Left ventricle myocardium inferior (tissue), 1 donor: ENCODE results near the gene LYPD8. TPM values are rescaled to one million over a fixed set of nuclear protein-coding genes. Genes with fewer than 3 reads are reported as not detected.

Experiments
- DNase-seq: peaks from one replicate; pipeline ENCODE4 v3.0.0-alpha.2; 2020
- H3K27ac ChIP-seq: fragments of 200-600 bp; replicated peaks from 2 replicates; pipeline ENCODE4 v1.8.0; 2021
- H3K27me3 ChIP-seq: fragments of 200-600 bp; 2 replicates; pipeline ENCODE4 v1.8.0; 2021; ENCODE audit warnings: low read depth
- H3K36me3 ChIP-seq: fragments of 200-600 bp; 2 replicates; pipeline ENCODE4 v1.8.0; 2021
- H3K4me1 ChIP-seq: fragments of 200-600 bp; 2 replicates; pipeline ENCODE4 v1.8.0; 2021
- H3K4me3 ChIP-seq: fragments of 200-600 bp; 2 replicates; pipeline ENCODE4 v1.8.0; 2021; ENCODE audit warnings: mild to moderate bottlenecking, moderate library complexity
- H3K9me3 ChIP-seq: fragments of 200-600 bp; replicated peaks from 2 replicates; pipeline ENCODE4 v1.8.0; 2021
- CTCF ChIP-seq: fragments of 200-600 bp; IDR thresholded peaks from 2 replicates; pipeline ENCODE4 v1.8.0; 2021; ENCODE audit warnings: antibody characterized with exemption, mild to moderate bottlenecking, borderline replicate concordance
- intact Hi-C: fragments of 100-400 bp; cut with micrococcal nuclease; formaldehyde crosslinking; loops from one replicate; pipeline ENCODE4 v1.11.0; 2022
- total RNA-seq: library from RNA; stranded (reverse); fragmentation: NEBNext Ultra II Directional; extraction: Animal tissue kit (Norgen Biotek cat#: 25700); gene quantifications from one replicate; pipeline ENCODE4 v1.2.1, GENCODE V29; 2021
- donor health status: DM: no; HTN: yes; CAD: no; lungs with severe emphysema.

LYPD8 gene
- total RNA-seq, 1 donor from 2014 or later, result not detected

- no peak for DNase-seq
- Histone ChIP-seq H3K4me1 (no peaks in the 10 kb centered on the region), H3K9me3 (peaks cover 10% of the 10 kb centered on the region), H3K36me3 (no peaks in the 10 kb centered on the region), H3K27ac (no peak overlapping the region), H3K4me3 (no peak overlapping the region), H3K27me3 (peaks cover 14% of the 10 kb centered on the region)
- TF ChIP-seq CTCF, result no peak
- intact Hi-C loops, result no loop called here
Observed at GRCh38 chr1:248739572-248740205, 15.9 kb downstream of the LYPD8 start.

GRCh38 chr1:248737457-248737856 is 18.1 kb downstream of the LYPD8 start:
- intact Hi-C loops, result no loop called here
- Histone ChIP-seq H3K27me3 (peaks cover 14% of the 10 kb centered on the region), H3K9me3 (peaks cover 10% of the 10 kb centered on the region), H3K4me3 (no peak overlapping the region), H3K36me3 (no peaks in the 10 kb centered on the region), H3K27ac (no peak overlapping the region), H3K4me1 (no peaks in the 10 kb centered on the region)
- no peak for TF ChIP-seq CTCF
- no peak for DNase-seq

GRCh38 chr1:248736977-248737376 is 18.6 kb downstream of the LYPD8 start:
- intact Hi-C loops, result no loop called here
- no peak for TF ChIP-seq CTCF

GRCh38 chr1:248733566-248733965 is 22.0 kb downstream of the LYPD8 start:
- peaks cover 17% of the 10 kb centered on the region for H3K27me3 ChIP-seq
- peaks cover 10% of the 10 kb centered on the region for H3K9me3 ChIP-seq
- intact Hi-C loops, result no loop called here
- no peak overlapping the region for H3K4me3 ChIP-seq
- no peak for DNase-seq
- H3K4me1 ChIP-seq, result no peaks in the 10 kb centered on the region
- no peaks in the 10 kb centered on the region for H3K36me3 ChIP-seq
- H3K27ac ChIP-seq, result no peak overlapping the region
- TF ChIP-seq CTCF, result no peak

More at GRCh38 chr1:248736977-248737376, 18.6 kb downstream of the LYPD8 start:
- Histone ChIP-seq H3K4me1 (no peaks in the 10 kb centered on the region), H3K27ac (no peak overlapping the region), H3K27me3 (peaks cover 14% of the 10 kb centered on the region), H3K36me3 (no peaks in the 10 kb centered on the region), H3K9me3 (peaks cover 10% of the 10 kb centered on the region), H3K4me3 (no peak overlapping the region)
- DNase-seq, result no peak

GRCh38 chr1:248730507-248731335 is 24.8 kb downstream of the LYPD8 start:
- no peak for TF ChIP-seq CTCF
- Histone ChIP-seq H3K9me3 (peaks cover 10% of the 10 kb centered on the region), H3K27me3 (peaks cover 10% of the 10 kb centered on the region), H3K36me3 (no peaks in the 10 kb centered on the region), H3K4me3 (no peak overlapping the region), H3K4me1 (no peaks in the 10 kb centered on the region), H3K27ac (no peak overlapping the region)
- no peak for DNase-seq
- intact Hi-C loops, result no loop called here
